A673 (cell line): ENCODE results near the gene GABRA6. TPM values are rescaled to one million over a fixed set of nuclear protein-coding genes. Genes with fewer than 3 reads are reported as not detected.

Experiments
- BruUV-seq: library from RNA; stranded (reverse); fragments of 400-500 nt; replicated peaks from 2 replicates; lab custom pipeline; 2021; lab: Mats Ljungman, UMichigan
- CTCF ChIA-PET: fragments of 300-600 bp; sonication (Branson Sonifier 250); formaldehyde crosslinking; loops from one replicate; lab custom pipeline; 2022; ENCODE audit warnings: antibody characterized with exemption; lab: Charles Lee
- POLR2A ChIA-PET: fragments of 300-600 bp; sonication (Branson Sonifier 250); formaldehyde crosslinking; loops from one replicate; lab custom pipeline; 2022; ENCODE audit warnings: antibody characterized with exemption; ENCODE audit not compliant: low non-redundant PET; lab: Charles Lee
- DNase-seq: peaks from one replicate; pipeline ENCODE4 v3.0.0-alpha.2; 2015; ENCODE audit warnings: low spot score
- H3K27ac ChIP-seq: fragments of 200-600 bp; sonication (generic); 2 replicates; pipeline ENCODE4 v1.5.1; 2016; ENCODE audit warnings: mixed run types, low read depth, mild to moderate bottlenecking, mixed read lengths, antibody characterized with exemption, low read length; ENCODE audit not compliant: poor library complexity, severe bottlenecking
- H3K27me3 ChIP-seq: fragments of 200-600 bp; sonication (generic); replicated peaks from 2 replicates; pipeline ENCODE4 v1.6.1; 2017; ENCODE audit warnings: mixed run types, low read depth, mild to moderate bottlenecking, mixed read lengths, antibody characterized with exemption, low read length; ENCODE audit not compliant: insufficient read depth, poor library complexity
- H3K36me3 ChIP-seq: fragments of 200-600 bp; sonication (generic); 2 replicates; pipeline ENCODE4 v1.6.1; 2016; ENCODE audit warnings: mixed run types, mild to moderate bottlenecking, mixed read lengths, antibody characterized with exemption, low read length; ENCODE audit not compliant: insufficient read depth, poor library complexity, severe bottlenecking
- H3K4me1 ChIP-seq: fragments of 200-600 bp; sonication (generic); 2 replicates; pipeline ENCODE4 v1.6.1; 2017; ENCODE audit warnings: mixed run types, mild to moderate bottlenecking, mixed read lengths, antibody characterized with exemption, low read length; ENCODE audit not compliant: insufficient read depth, poor library complexity, severe bottlenecking
- H3K4me3 ChIP-seq: fragments of 200-600 bp; sonication (generic); 2 replicates; pipeline ENCODE4 v1.5.1; 2016; ENCODE audit warnings: low read depth, mixed run types, mild to moderate bottlenecking, mixed read lengths, low read length; ENCODE audit not compliant: poor library complexity, severe bottlenecking
- H3K9me3 ChIP-seq: fragments of 200-600 bp; sonication (generic); 2 replicates; pipeline ENCODE4 v1.6.1; 2016; ENCODE audit warnings: mixed run types, low read depth, mild to moderate bottlenecking, mixed read lengths, antibody characterized with exemption, low read length; ENCODE audit not compliant: poor library complexity, severe bottlenecking
- EZH2 ChIP-seq: fragments of 200-600 bp; sonication (generic); IDR thresholded peaks from 2 replicates; pipeline ENCODE4 v1.6.1; 2017; ENCODE audit warnings: borderline replicate concordance, low read depth, mild to moderate bottlenecking, mixed read lengths, antibody characterized with exemption, low read length; ENCODE audit not compliant: poor library complexity, severe bottlenecking
- intact Hi-C: fragments of 100-400 bp; cut with micrococcal nuclease; formaldehyde crosslinking; loops from one replicate; pipeline ENCODE4 v1.10.0; 2022; ENCODE audit not compliant: unreplicated experiment
- total RNA-seq: library from RNA; stranded (reverse); gene quantifications from 2 replicates; pipeline ENCODE4 v1.2.3, GENCODE V29; 2021
- TF ChIP-seq, protein P1 (sequence below): fragments of 300-800, 200-600 bp; sonication (generic); conservative IDR thresholded peaks from 2 replicates; pipeline ENCODE4 v1.5.1; 2017; ENCODE audit warnings: low read depth, mild to moderate bottlenecking, antibody characterized with exemption, low read length, moderate library complexity, mixed read lengths

Gene GABRA6
- total RNA-seq, 1 experiment from 2014 or later, result not detected

DNA sequence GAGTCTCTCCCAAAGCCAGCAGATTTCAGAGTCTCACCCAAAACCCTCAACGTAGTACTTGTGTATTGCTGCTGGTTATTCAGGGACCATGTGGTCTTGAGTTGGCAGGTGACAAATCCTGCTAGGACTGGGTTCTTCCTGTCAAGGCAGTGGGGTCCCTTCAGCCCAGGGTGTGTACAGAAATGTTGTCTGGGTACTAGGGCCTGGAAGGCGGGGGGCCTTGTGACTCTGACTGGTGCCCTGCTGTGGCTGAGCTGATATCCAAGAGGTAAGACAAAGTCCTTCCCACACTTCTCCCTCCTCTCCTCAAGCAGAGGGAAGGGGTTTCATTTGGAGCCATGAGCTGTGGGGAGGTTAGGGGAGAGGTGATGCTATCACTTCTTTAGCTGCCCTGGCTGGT lies 58.8 kb downstream of the GABRA6 start:
- Histone ChIP-seq H3K9me3 (no peaks in the 10 kb centered on the region), H3K27ac (no peak overlapping the region), H3K27me3 (no peaks in the 10 kb centered on the region), H3K4me1 (no peaks in the 10 kb centered on the region), H3K36me3 (no peaks in the 10 kb centered on the region), H3K4me3 (no peak overlapping the region)
- ChIA-PET CTCF (no interaction called here), POLR2A (no interaction called here)
- BruUV-seq, result no TSS peak
- intact Hi-C loops, result no loop called here
- no peak for DNase-seq
- TF ChIP-seq, protein P1, sequence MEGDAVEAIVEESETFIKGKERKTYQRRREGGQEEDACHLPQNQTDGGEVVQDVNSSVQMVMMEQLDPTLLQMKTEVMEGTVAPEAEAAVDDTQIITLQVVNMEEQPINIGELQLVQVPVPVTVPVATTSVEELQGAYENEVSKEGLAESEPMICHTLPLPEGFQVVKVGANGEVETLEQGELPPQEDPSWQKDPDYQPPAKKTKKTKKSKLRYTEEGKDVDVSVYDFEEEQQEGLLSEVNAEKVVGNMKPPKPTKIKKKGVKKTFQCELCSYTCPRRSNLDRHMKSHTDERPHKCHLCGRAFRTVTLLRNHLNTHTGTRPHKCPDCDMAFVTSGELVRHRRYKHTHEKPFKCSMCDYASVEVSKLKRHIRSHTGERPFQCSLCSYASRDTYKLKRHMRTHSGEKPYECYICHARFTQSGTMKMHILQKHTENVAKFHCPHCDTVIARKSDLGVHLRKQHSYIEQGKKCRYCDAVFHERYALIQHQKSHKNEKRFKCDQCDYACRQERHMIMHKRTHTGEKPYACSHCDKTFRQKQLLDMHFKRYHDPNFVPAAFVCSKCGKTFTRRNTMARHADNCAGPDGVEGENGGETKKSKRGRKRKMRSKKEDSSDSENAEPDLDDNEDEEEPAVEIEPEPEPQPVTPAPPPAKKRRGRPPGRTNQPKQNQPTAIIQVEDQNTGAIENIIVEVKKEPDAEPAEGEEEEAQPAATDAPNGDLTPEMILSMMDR, result no peak
- TF ChIP-seq EZH2, result no peak

DNA sequence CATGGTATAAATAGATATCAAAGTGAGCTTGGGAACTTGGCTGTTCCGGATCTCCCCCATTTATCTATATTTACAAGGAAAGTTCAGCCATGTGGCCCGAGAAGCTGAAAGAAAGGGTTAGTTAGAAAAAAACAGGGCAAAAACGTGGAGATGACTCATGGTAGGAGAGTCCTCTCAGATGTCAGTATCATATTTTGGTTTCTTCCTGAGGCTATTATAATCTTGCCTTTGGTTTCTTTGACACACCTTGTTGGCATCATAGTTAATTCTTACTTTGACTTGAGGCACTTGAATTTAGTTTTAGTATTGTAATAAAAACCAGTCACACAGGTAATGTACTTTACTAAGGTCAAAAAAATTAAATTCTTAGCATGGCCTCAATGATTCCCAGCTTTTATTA lies 59.9 kb downstream of the GABRA6 start:
- POLR2A ChIA-PET, result no interaction called here
- Histone ChIP-seq H3K9me3 (no peaks in the 10 kb centered on the region), H3K27me3 (no peaks in the 10 kb centered on the region), H3K4me1 (no peaks in the 10 kb centered on the region), H3K4me3 (no peak overlapping the region), H3K27ac (no peak overlapping the region), H3K36me3 (no peaks in the 10 kb centered on the region)
- DNase-seq, result no peak
- CTCF ChIA-PET, result no interaction called here
- BruUV-seq, result no TSS peak
- intact Hi-C loops, result no loop called here
- no peak for TF ChIP-seq EZH2
- TF ChIP-seq, protein P1, result no peak

DNA sequence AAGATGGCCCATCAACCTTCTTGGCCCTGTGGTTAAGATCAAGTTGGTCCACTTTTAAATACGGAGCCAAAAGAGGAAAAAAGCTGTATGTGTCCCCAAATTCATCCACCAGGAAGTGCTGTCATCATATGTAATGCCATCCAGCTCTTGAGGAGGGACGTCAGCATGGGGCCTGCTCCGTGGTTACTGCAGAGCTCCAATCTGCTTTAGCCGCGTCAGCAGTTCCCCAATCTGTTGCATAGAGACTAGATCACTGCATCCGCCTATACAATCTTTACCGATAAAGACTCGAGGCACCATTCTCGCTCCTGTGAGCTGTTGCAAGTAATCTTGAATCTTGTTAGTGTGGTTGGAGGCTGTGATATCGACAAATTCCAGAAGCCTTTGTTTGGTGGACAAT lies 65.7 kb downstream of the GABRA6 start:
- no peak for DNase-seq
- Histone ChIP-seq H3K4me1 (no peaks in the 10 kb centered on the region), H3K4me3 (no peak overlapping the region), H3K36me3 (no peaks in the 10 kb centered on the region), H3K27ac (no peak overlapping the region), H3K9me3 (no peaks in the 10 kb centered on the region), H3K27me3 (no peaks in the 10 kb centered on the region)
- no TSS peak for BruUV-seq
- intact Hi-C loops, result no loop called here
- CTCF ChIA-PET, result no interaction called here
- TF ChIP-seq EZH2, result no peak
- TF ChIP-seq, protein P1, result no peak
- POLR2A ChIA-PET, result no interaction called here

Other genes with a start within 250 kb of the GABRA6 start
- 0.04 TPM in 1 of 2 replicates, not detected in the other for gene GABRB2, start 139.0 kb upstream of the GABRA6 start, total RNA-seq
- not detected in 2 replicates for gene GABRA1, start 162.4 kb downstream of the GABRA6 start, total RNA-seq